Activated effector memory CD4-positive, alpha-beta T cell treated with Interleukin-2 at 50 U/mL for 16 hours (primary cell): Measurements from ENCODE around the gene NDUFV3.
"Not testable (repeated sequence)": the region's sequence is repeated elsewhere in the genome, so short reads cannot be mapped to it uniquely, and the experiment has no call there.

ENCODE experiments used
- DNase-seq: peaks from one replicate; pipeline ENCODE4 v3.0.0-alpha.2; 2020

The NDUFV3 gene

GRCh38 chr21:42900446-42900845 is 7.3 kb downstream of the NDUFV3 start:
- no peak for DNase-seq

GRCh38 chr21:42903817-42904216 is 10.7 kb downstream of the NDUFV3 start:
- DNase-seq = no peak

- DNase-seq = no peak
Measured at GRCh38 chr21:42905195-42905594, 12.1 kb downstream of the NDUFV3 start.

- no peak for DNase-seq
Measured at GRCh38 chr21:42906233-42906632, 13.1 kb downstream of the NDUFV3 start.

- not testable (repeated sequence) for DNase-seq
Measured at GRCh38 chr21:42908484-42908883, 15.4 kb downstream of the NDUFV3 start.

- DNase-seq = not testable (repeated sequence)
Measured at GRCh38 chr21:42911920-42912319, 18.8 kb downstream of the NDUFV3 start.

- DNase-seq = no peak
Measured at GRCh38 chr21:42913476-42913875, 20.4 kb downstream of the NDUFV3 start.

- no peak for DNase-seq
Measured at GRCh38 chr21:42918291-42918690, 25.2 kb downstream of the NDUFV3 start.

- DNase-seq = no peak
Measured at GRCh38 chr21:42921927-42922326, 28.8 kb downstream of the NDUFV3 start.

GRCh38 chr21:42922918-42923317 is 29.8 kb downstream of the NDUFV3 start:
- DNase-seq = no peak

- peak; percentile 35 for DNase-seq
Measured at GRCh38 chr21:42923553-42924432, 30.7 kb downstream of the NDUFV3 start.

- no peak for DNase-seq
Measured at GRCh38 chr21:42924433-42924751, 31.3 kb downstream of the NDUFV3 start.

GRCh38 chr21:42925114-42925926 is 32.2 kb downstream of the NDUFV3 start, which contains the start of gene ERVH48-1:
Gene ERVH48-1, minus strand, starts transcription at chr21:42925630. Its CDS starts 6,624 bp downstream, at chr21:42919006.
- DNase-seq = no peak

GRCh38 chr21:42927474-42928200 is 34.5 kb downstream of the NDUFV3 start:
- not testable (repeated sequence) for DNase-seq

- no peak for DNase-seq
Measured at GRCh38 chr21:42929969-42930368, 36.9 kb downstream of the NDUFV3 start.

GRCh38 chr21:42931560-42932235 is 38.6 kb downstream of the NDUFV3 start:
- DNase-seq = no peak

- not testable (repeated sequence) for DNase-seq
Measured at GRCh38 chr21:42932378-42933136, 39.4 kb downstream of the NDUFV3 start.

GRCh38 chr21:42933137-42933970 is 40.2 kb downstream of the NDUFV3 start:
- DNase-seq = not testable (repeated sequence)

- not testable (repeated sequence) for DNase-seq
Measured at GRCh38 chr21:42933973-42934372, 40.9 kb downstream of the NDUFV3 start.

- not testable (repeated sequence) for DNase-seq
Measured at GRCh38 chr21:42936360-42936759, 43.3 kb downstream of the NDUFV3 start.
